ENCODE data around the gene USP5.
"Not testable (repeated sequence)": the region's sequence is repeated elsewhere in the genome, so short reads cannot be mapped to it uniquely, and the experiment has no call there.

Gene USP5

GRCh38 chr12:6860942-6861341, 9.0 kb downstream of the USP5 start:
- no peaks in the 10 kb centered on the region for H4K20me1 ChIP-seq (ENCODE audit: insufficient read depth)
- no peaks in the 10 kb centered on the region for H3K27me3 ChIP-seq (ENCODE audit: insufficient read depth, low read depth)
- no peak overlapping the region for H3K9ac ChIP-seq
- no peak overlapping the region for H3K27ac ChIP-seq
- H3K4me3 ChIP-seq (IDR thresholded peaks at IDR 0.05; ENCODE audit: insufficient read depth, low read depth, low read length): no peak overlapping the region
- H2AFZ ChIP-seq (ENCODE audit: low read depth): no peak overlapping the region
- no peaks in the 10 kb centered on the region for H3K79me2 ChIP-seq (ENCODE audit: insufficient read depth, low read depth)
- TF ChIP-seq CTCF (conservative IDR thresholded peaks at IDR 0.05; ENCODE audit: low read depth, low read length): no peak
- peaks cover 7% of the 10 kb centered on the region; the same call in 1 of the 2 replicates for H3K36me3 ChIP-seq (ENCODE audit: insufficient read depth)
- H3K4me1 ChIP-seq (ENCODE audit: low read depth, poor library complexity, severe bottlenecking): no peaks in the 10 kb centered on the region
- H3K4me2 ChIP-seq: no peak overlapping the region

GRCh38 chr12:6861391-6861790, 9.4 kb downstream of the USP5 start:
- Histone ChIP-seq H3K4me1 (ENCODE audit: low read depth, poor library complexity, severe bottlenecking) (no peaks in the 10 kb centered on the region), H3K27ac (no peak overlapping the region), H2AFZ (ENCODE audit: low read depth) (no peak overlapping the region), H3K36me3 (ENCODE audit: insufficient read depth) (peaks cover 7% of the 10 kb centered on the region; the same call in 1 of the 2 replicates), H4K20me1 (ENCODE audit: insufficient read depth) (no peaks in the 10 kb centered on the region), H3K4me3 (IDR thresholded peaks at IDR 0.05; ENCODE audit: insufficient read depth, low read depth, low read length) (no peak overlapping the region), H3K9ac (no peak overlapping the region), H3K27me3 (ENCODE audit: insufficient read depth, low read depth) (no peaks in the 10 kb centered on the region), H3K4me2 (no peak overlapping the region), H3K79me2 (ENCODE audit: insufficient read depth, low read depth) (no peaks in the 10 kb centered on the region)
- TF ChIP-seq CTCF (conservative IDR thresholded peaks at IDR 0.05; ENCODE audit: low read depth, low read length): no peak

GRCh38 chr12:6863033-6863432, 11.1 kb downstream of the USP5 start:
- TF ChIP-seq CTCF (conservative IDR thresholded peaks at IDR 0.05; ENCODE audit: low read depth, low read length): no peak
- Histone ChIP-seq H3K79me2 (ENCODE audit: insufficient read depth, low read depth) (peaks cover 6% of the 10 kb centered on the region), H3K27me3 (ENCODE audit: insufficient read depth, low read depth) (no peaks in the 10 kb centered on the region), H3K36me3 (ENCODE audit: insufficient read depth) (no peaks in the 10 kb centered on the region; the same call in 1 of the 2 replicates), H2AFZ (ENCODE audit: low read depth) (no peak overlapping the region), H4K20me1 (ENCODE audit: insufficient read depth) (0 out of 2 replicates have a peak, but pooled peaks cover 2% of the 10 kb centered on the region), H3K4me3 (IDR thresholded peaks at IDR 0.05; ENCODE audit: insufficient read depth, low read depth, low read length) (no peak overlapping the region), H3K9ac (no peak overlapping the region), H3K27ac (no peak overlapping the region), H3K4me2 (no peak overlapping the region), H3K4me1 (ENCODE audit: low read depth, poor library complexity, severe bottlenecking) (peaks cover 7% of the 10 kb centered on the region)

GRCh38 chr12:6863586-6864321, 11.8 kb downstream of the USP5 start:
- H3K27ac ChIP-seq: no peak overlapping the region
- H3K4me1 ChIP-seq (ENCODE audit: low read depth, poor library complexity, severe bottlenecking): peaks cover 8% of the 10 kb centered on the region
- H3K36me3 ChIP-seq (ENCODE audit: insufficient read depth): no peaks in the 10 kb centered on the region; the same call in 1 of the 2 replicates
- H3K4me3 ChIP-seq (IDR thresholded peaks at IDR 0.05; ENCODE audit: insufficient read depth, low read depth, low read length): no peak overlapping the region
- no peak for TF ChIP-seq CTCF (conservative IDR thresholded peaks at IDR 0.05; ENCODE audit: low read depth, low read length)
- H4K20me1 ChIP-seq (ENCODE audit: insufficient read depth): peaks cover 8% of the 10 kb centered on the region; the same call in 1 of the 2 replicates
- H2AFZ ChIP-seq (ENCODE audit: low read depth): no peak overlapping the region
- H3K27me3 ChIP-seq (ENCODE audit: insufficient read depth, low read depth): no peaks in the 10 kb centered on the region
- H3K4me2 ChIP-seq: no peak overlapping the region
- H3K79me2 ChIP-seq (ENCODE audit: insufficient read depth, low read depth): peaks cover 14% of the 10 kb centered on the region
- H3K9ac ChIP-seq: no peak overlapping the region

- H2AFZ ChIP-seq (ENCODE audit: low read depth); H3K9ac ChIP-seq; H3K36me3 ChIP-seq (ENCODE audit: insufficient read depth): not testable (repeated sequence)
Observed at GRCh38 chr12:6865307-6865706, 13.4 kb downstream of the USP5 start.

More at GRCh38 chr12:6865307-6865706, 13.4 kb downstream of the USP5 start:
- not testable (repeated sequence) for H3K27ac ChIP-seq; H3K4me2 ChIP-seq; H3K27me3 ChIP-seq (ENCODE audit: insufficient read depth, low read depth); H3K4me3 ChIP-seq (IDR thresholded peaks at IDR 0.05; ENCODE audit: insufficient read depth, low read depth, low read length)
- Histone ChIP-seq H4K20me1 (ENCODE audit: insufficient read depth) (peaks cover 12% of the 10 kb centered on the region; the same call in 1 of the 2 replicates), H3K4me1 (ENCODE audit: low read depth, poor library complexity, severe bottlenecking) (peaks cover 21% of the 10 kb centered on the region), H3K79me2 (ENCODE audit: insufficient read depth, low read depth) (peaks cover 25% of the 10 kb centered on the region)

Data from KMS-11 (cell line).